GM12878 (cell line): ENCODE results near the gene AURKAIP1.

Source experiments
- ETV6 ChIP-seq, 2 experiments: fragments of 450-650 bp in 1 of 2; IDR thresholded peaks in 1 of 2; conservative IDR thresholded peaks in 1 of 2; 2 replicates each; pipeline ENCODE4 v1.6.1; 2014; ENCODE audit warnings: antibody characterized with exemption in 1 of 2, borderline replicate concordance in 1 of 2, low read depth in 1 of 2, mild to moderate bottlenecking in 1 of 2, moderate library complexity in 1 of 2
- FOXK2 ChIP-seq: fragments of 450-650 bp; IDR thresholded peaks from 2 replicates; pipeline ENCODE4 v1.6.1; 2017; ENCODE audit warnings: mild to moderate bottlenecking, moderate library complexity

- TF ChIP-seq ETV6 (conservative IDR thresholded peaks at IDR 0.05 in 1 of 2, IDR thresholded peaks at IDR 0.05 in 1 of 2; ENCODE audit: borderline replicate concordance in 1 of 2, low read depth in 1 of 2) (no peak), FOXK2 (no peak)
Measured at GRCh38 chr1:1421147-1421906, 46.3 kb upstream of the AURKAIP1 start, which contains the start of gene ANKRD65.
